ENCODE data around the gene TMEM232. TPM values are rescaled to one million over a fixed set of nuclear protein-coding genes. Genes with fewer than 3 reads are reported as not detected.

Gene TMEM232
- total and polyA plus RNA-seq, 7 donors, result 0.93 to 8.7 (median 2.5) TPM

DNA sequence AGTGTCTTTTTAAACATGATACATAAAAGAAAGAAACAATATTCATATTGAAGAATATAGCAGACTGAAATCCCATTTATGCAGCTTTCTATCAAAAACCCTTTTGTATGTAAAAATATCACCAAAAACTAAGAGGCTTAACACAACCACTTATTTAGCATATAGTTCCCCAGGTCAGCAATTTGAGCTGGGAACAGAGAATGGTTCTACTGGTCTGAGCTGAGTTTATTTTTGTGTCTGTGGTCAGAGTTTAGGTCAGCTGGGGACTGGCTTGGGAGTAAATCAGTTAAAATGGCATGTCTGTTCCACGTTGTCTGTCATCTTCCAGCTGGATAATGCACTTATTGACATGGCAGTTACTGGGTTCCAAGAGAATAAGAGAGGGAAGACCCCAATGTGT lies 165.0 kb downstream of the TMEM232 start:
- Histone ChIP-seq H3K4me1 (no peaks in the 10 kb centered on the region), H3K36me3 (no peaks in the 10 kb centered on the region), H3K27me3 (no peaks in the 10 kb centered on the region), H3K9me3 (peaks cover 0 to 2% (median under 1%) of the 10 kb centered on the region in 4 donors), H3K4me3 (no peak overlapping the region), H3K27ac (no peak overlapping the region)
- TF ChIP-seq, protein P1, sequence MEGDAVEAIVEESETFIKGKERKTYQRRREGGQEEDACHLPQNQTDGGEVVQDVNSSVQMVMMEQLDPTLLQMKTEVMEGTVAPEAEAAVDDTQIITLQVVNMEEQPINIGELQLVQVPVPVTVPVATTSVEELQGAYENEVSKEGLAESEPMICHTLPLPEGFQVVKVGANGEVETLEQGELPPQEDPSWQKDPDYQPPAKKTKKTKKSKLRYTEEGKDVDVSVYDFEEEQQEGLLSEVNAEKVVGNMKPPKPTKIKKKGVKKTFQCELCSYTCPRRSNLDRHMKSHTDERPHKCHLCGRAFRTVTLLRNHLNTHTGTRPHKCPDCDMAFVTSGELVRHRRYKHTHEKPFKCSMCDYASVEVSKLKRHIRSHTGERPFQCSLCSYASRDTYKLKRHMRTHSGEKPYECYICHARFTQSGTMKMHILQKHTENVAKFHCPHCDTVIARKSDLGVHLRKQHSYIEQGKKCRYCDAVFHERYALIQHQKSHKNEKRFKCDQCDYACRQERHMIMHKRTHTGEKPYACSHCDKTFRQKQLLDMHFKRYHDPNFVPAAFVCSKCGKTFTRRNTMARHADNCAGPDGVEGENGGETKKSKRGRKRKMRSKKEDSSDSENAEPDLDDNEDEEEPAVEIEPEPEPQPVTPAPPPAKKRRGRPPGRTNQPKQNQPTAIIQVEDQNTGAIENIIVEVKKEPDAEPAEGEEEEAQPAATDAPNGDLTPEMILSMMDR (IDR thresholded peaks at IDR 0.05), result no peak
- TF ChIP-seq POLR2AphosphoS5 (IDR thresholded peaks at IDR 0.05) (no peak), EP300 (IDR thresholded peaks at IDR 0.05) (no peak), POLR2A (IDR thresholded peaks at IDR 0.05) (no peak)
- DNase-seq, result no peak
- 56 to 57% methylated on average over 1 of the region's 1 CpG for WGBS, 2 donors
- intact Hi-C loops (cut with DNase I), result no loop called here

DNA sequence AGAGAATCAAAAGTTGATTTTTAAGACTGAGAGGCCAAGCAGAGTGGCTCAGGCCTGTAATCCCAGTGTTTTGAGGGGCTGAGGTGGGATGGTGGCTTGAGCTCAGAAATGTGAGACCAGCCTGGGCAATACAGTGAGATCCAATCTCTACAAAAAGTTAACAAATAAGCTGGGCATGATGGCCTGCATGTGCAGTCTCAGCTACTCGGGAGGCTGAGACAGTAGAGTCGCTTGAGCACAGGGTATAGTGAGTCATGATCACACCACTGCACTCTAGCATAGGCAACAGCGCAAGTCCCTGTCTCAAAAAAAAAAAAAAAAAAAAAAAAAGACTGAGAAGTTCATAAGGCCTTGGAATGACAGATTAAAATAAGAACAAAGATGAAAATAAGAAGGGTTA lies 177.2 kb downstream of the TMEM232 start:
- intact Hi-C loops (cut with DNase I), result no loop called here
- no peak overlapping the region for H3K27ac ChIP-seq

DNA sequence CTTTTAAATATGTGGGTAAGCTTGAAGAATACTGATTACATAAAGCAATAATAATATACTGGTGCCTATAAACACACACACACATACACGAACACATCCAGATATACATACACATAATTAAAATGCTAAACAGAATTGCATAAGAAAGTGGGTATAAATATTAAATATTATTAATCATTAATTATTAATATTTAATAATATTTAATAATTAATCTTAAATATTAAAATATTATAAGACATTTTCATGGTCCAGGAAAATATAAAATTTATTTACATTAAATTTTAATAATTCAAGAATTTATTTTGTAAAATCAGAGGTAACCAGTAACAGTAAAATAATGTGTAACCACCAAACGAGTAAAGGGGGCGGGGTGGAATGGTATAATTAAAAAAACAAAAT lies 178.3 kb downstream of the TMEM232 start:
- DNase-seq, result no peak
- H3K27ac ChIP-seq, result no peak overlapping the region
- no peaks in the 10 kb centered on the region for H3K4me1 ChIP-seq
- no peaks in the 10 kb centered on the region for H3K27me3 ChIP-seq
- H3K36me3 ChIP-seq, result no peaks in the 10 kb centered on the region
- H3K4me3 ChIP-seq, result no peak overlapping the region
- no peak for TF ChIP-seq POLR2A (IDR thresholded peaks at IDR 0.05)
- no peak for TF ChIP-seq POLR2AphosphoS5 (IDR thresholded peaks at IDR 0.05)
- TF ChIP-seq, protein P1 (IDR thresholded peaks at IDR 0.05), result no peak
- no peak for TF ChIP-seq EP300 (IDR thresholded peaks at IDR 0.05)
- H3K9me3 ChIP-seq, result peaks cover 0 to 4% (median 1%) of the 10 kb centered on the region in 4 donors
- intact Hi-C loops (cut with DNase I), result no loop called here
- 73 to 85% methylated on average over 3 of the region's 3 CpGs for WGBS, 2 donors

More for the DNA sequence above, 177.2 kb downstream of the TMEM232 start:
- H3K27me3 ChIP-seq, result no peaks in the 10 kb centered on the region
- DNase-seq, result no peak
- H3K9me3 ChIP-seq, result peaks cover 0 to 4% (median 1%) of the 10 kb centered on the region in 4 donors
- no peaks in the 10 kb centered on the region for H3K36me3 ChIP-seq
- TF ChIP-seq, protein P1 (IDR thresholded peaks at IDR 0.05), result no peak
- TF ChIP-seq EP300 (IDR thresholded peaks at IDR 0.05) (no peak), POLR2AphosphoS5 (IDR thresholded peaks at IDR 0.05) (no peak), POLR2A (IDR thresholded peaks at IDR 0.05) (no peak)
- H3K4me1 ChIP-seq, result no peaks in the 10 kb centered on the region
- no peak overlapping the region for H3K4me3 ChIP-seq
- WGBS, 2 donors, result 84 to 91% methylated on average over 3 of the region's 3 CpGs

DNA sequence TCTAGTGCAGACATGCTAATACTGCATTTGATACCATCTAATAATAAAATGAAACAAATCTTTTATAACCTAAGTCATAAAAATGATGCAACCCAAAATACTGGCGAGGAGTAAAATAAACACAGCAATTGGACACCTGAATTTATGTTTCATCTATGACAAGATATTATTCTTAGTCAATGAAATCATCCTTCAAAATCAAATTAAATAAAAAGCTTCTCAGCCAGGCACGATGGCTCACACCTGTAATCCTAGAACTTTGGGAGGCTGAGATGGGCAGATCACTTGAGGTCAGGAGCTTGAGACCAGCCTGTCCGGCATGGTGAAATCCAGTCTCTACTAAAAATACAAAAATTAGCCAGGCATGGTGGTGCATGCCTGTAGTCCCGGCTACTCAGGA lies 179.0 kb downstream of the TMEM232 start:
- Histone ChIP-seq H3K9me3 (peaks cover 0 to 2% (median 0%) of the 10 kb centered on the region in 4 donors), H3K4me3 (no peak overlapping the region), H3K27ac (no peak overlapping the region), H3K4me1 (no peaks in the 10 kb centered on the region), H3K27me3 (no peaks in the 10 kb centered on the region), H3K36me3 (no peaks in the 10 kb centered on the region)
- intact Hi-C loops (cut with DNase I), result no loop called here
- no peak for DNase-seq
- TF ChIP-seq EP300 (IDR thresholded peaks at IDR 0.05) (no peak), POLR2A (IDR thresholded peaks at IDR 0.05) (no peak), POLR2AphosphoS5 (IDR thresholded peaks at IDR 0.05) (no peak)
- TF ChIP-seq, protein P1 (IDR thresholded peaks at IDR 0.05), result no peak
- 65 to 85% methylated on average over 4 of the region's 4 CpGs for WGBS, 2 donors

DNA sequence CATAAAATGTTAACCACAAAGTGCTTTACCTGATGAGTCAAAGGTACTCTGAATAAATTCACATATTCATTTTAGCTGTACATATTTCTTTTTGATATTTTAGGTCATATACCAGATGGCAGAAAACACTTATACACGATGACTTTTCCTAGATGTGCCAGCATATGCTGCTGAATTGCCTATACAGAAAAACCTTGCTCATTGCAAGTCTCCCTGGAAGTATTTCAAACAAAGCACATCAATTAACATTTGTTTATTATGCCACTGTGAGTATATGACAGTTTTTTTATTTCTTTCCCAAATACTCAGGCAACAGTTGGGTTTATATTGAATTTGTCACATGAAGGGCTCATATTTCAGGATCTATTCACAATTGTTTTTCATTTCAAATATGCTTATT lies 180.8 kb downstream of the TMEM232 start:
- WGBS, 2 donors, result 75 to 82% methylated on average over 1 of the region's 1 CpG
- intact Hi-C loops (cut with DNase I), result no loop called here
- no peak for DNase-seq
- Histone ChIP-seq H3K27me3 (no peaks in the 10 kb centered on the region), H3K4me1 (no peaks in the 10 kb centered on the region), H3K9me3 (no peaks in the 10 kb centered on the region), H3K4me3 (no peak overlapping the region), H3K36me3 (no peaks in the 10 kb centered on the region), H3K27ac (no peak overlapping the region)
- no peak for TF ChIP-seq POLR2AphosphoS5 (IDR thresholded peaks at IDR 0.05)

Measured in sigmoid colon (tissue), 7 donors.